ENCODE results near the gene LEF1.
"Not testable (repeated sequence)": the region's sequence is repeated elsewhere in the genome, so short reads cannot be mapped to it uniquely, and the experiment has no call there.

Gene LEF1

GRCh38 chr4:108029016-108029720 lies 139.6 kb downstream of the LEF1 start:
- DNase-seq: peak; percentile 79

GRCh38 chr4:108024878-108025165 lies 143.9 kb downstream of the LEF1 start:
- DNase-seq: no peak

GRCh38 chr4:108024085-108024877 lies 144.5 kb downstream of the LEF1 start:
- DNase-seq: no peak

GRCh38 chr4:108018884-108019187 lies 149.9 kb downstream of the LEF1 start:
- no peak for DNase-seq

GRCh38 chr4:108018040-108018883 lies 150.5 kb downstream of the LEF1 start:
- peak; percentile 94 for DNase-seq

GRCh38 chr4:108013955-108014354 lies 154.8 kb downstream of the LEF1 start:
- DNase-seq: no peak

- DNase-seq: no peak
Measured at GRCh38 chr4:108013327-108013726, 155.4 kb downstream of the LEF1 start.

GRCh38 chr4:108012382-108012781 lies 156.3 kb downstream of the LEF1 start:
- not testable (repeated sequence) for DNase-seq

- no peak for DNase-seq
Measured at GRCh38 chr4:108010167-108010566, 158.6 kb downstream of the LEF1 start.

GRCh38 chr4:108008721-108009120 lies 160.0 kb downstream of the LEF1 start:
- DNase-seq: no peak

- DNase-seq: no peak
Measured at GRCh38 chr4:108007984-108008383, 160.7 kb downstream of the LEF1 start.

GRCh38 chr4:108006361-108006760 lies 162.4 kb downstream of the LEF1 start:
- DNase-seq: no peak

GRCh38 chr4:108005807-108006206 lies 162.9 kb downstream of the LEF1 start:
- DNase-seq: no peak

- no peak for DNase-seq
Measured at GRCh38 chr4:108004646-108005045, 164.1 kb downstream of the LEF1 start.

- DNase-seq: no peak
Measured at GRCh38 chr4:108003982-108004515, 164.7 kb downstream of the LEF1 start.

GRCh38 chr4:108001540-108002135 lies 167.1 kb downstream of the LEF1 start:
- DNase-seq: no peak

- DNase-seq: no peak
Measured at GRCh38 chr4:107999932-108000539, 168.7 kb downstream of the LEF1 start.

GRCh38 chr4:107997794-107998193 lies 170.9 kb downstream of the LEF1 start:
- no peak for DNase-seq

All from activated CD8-positive, alpha-beta memory T cell treated with anti-CD3 and anti-CD28 coated beads for 24 hours (primary cell).